HG02943 (cell line): ENCODE results near the gene APOO.

Experiments used
- ATAC-seq: cut with Tn5 transposase; IDR thresholded peaks from one replicate; pipeline ENCODE4 v1.9.1; 2021; ENCODE audit warnings: mild to moderate bottlenecking, low read depth, moderate library complexity; ENCODE audit not compliant: unreplicated experiment

APOO gene

DNA sequence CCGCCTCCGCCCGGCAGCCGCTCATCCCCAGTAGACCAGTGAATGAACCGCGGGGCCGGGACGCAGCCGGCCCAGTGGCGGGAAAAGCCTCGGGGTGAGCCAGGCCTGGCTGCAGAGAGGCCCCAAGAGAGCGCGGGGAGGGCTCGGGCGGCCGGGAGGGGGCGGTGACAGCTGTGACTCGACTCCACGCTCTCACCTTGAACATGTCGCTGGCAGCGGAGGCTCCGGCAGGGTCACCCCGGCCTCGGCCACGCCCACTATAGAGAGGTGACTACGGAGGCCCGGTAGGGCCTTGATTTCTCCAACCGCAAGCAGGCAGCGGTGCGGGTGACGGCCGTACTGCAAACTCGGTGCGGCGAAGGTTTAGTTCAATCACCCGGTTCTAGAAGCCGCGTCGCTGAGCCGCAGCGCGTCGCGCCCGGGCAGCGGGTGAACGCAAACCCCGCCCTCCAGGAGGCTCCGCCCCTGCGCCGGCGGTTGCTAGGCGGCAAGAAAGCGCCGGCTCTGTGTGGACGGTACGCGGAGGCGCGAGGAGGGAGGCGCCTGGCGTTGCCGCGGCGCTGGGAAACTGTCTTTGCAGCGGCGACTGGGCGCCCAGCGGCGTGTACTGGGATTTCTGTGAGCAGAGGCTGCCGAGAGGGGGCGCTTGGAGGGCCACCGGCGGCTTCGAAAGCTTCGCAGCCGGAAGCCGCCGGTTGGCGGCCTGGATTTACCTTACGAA, at the start of gene APOO, which contains the start of gene CXorf58:
TSS of gene APOO (minus strand) at position 441 of the 721 bp plus-strand sequence. CDS start at position 205, 236 bp downstream.
TSS of gene CXorf58 (plus strand) at position 509 of the 721 bp plus-strand sequence. CDS start 2,297 bp downstream, outside the sequence.
- ATAC-seq, result peak; percentile 84

DNA sequence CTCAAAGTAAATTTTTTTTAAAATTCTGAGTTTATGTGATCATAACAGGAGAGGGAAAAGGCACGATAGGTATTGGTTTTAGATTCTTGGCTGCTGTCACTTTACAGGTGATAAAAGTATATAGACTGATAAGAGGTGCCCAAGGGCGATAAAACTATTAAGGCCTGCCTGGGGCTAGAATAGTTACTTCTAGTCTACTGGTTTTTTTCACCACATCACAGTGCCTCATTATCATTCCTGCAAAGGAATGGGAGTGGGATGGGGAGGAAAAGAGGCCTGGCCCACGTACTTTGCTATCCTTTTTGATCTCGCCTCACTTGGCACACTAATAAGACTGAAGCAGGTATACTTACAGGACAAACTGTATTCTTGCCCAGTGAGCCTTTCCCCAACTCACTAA, 46.7 kb upstream of the APOO start:
- no peak for ATAC-seq

DNA sequence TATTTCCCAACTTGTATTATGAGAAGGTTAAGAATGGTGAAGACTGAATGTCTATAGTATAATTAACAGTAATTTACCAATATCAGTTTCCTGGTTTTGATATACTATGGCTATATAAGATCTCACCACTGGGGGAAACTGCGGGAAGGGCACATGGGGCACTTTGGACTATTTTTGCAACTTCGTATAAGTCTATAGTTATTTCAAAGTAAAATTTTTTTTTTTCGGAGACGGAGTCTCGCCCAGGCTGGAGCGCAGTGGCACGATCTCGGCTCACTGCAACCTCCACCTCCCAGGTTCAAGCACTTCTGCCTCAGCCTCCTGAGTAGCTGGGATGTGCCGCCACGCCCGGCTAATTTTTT, 46.2 kb upstream of the APOO start:
- ATAC-seq, result no peak

DNA sequence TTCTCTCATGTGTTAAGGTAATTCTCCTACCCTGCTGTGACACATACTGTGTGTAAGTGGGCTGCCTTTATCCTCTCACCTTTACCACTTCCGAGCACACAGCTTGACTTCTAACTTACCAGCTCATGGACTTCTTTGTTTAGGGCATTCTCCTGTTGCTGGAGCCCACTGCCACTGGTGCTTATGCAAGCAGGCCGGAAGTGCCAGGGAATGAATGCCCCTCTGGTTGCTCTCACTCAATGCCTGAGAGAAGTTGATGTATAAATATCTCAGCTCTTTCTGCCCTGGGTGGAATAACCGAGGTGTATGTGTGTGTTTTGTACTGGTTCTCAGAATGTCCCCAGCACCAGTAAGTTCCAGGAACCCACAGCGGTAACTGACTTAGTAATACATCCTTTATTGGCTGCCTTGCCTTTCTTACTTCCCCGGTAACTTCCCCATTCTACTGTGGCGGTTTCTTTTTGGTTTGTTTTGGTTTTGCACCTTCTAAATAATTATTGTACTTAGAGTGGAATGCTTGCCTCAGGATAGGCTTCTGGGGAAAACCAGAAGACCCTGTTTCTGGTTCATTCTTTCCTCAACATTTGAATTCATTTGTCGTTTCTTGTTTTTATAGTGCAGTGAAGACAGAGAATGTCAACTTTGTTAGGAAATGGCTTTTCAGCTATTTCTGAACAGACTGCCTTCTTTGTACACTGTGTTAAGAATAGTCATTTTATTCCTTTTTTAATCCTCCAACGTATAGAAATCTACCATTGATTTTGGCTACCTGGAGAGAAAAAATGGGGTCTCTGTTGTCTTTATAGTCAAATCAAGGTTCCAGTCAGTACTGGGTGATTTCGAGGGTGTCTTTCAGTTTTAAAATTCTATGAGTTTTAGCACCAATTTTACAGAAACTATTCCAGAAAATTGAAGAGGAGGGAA, 45.5 kb upstream of the APOO start:
- ATAC-seq, result peak; percentile 83

DNA sequence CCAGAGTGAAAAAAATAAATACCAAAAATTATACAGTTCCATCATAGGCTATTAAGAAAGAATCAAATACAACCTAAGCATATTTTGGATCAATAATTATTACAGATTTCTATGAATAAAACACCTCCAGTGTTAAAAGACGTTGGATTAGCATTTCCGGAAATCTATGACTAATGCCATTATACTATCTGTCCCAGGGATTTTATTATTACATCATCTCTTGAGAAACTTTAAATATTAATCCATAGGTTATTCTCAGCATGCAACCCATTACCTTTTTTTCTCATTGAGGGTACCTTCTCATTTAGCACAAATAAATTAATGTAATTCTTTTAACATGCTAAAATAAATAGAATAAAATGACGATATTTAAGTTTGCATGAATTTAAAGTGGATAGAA, 44.7 kb upstream of the APOO start:
- ATAC-seq, result no peak

DNA sequence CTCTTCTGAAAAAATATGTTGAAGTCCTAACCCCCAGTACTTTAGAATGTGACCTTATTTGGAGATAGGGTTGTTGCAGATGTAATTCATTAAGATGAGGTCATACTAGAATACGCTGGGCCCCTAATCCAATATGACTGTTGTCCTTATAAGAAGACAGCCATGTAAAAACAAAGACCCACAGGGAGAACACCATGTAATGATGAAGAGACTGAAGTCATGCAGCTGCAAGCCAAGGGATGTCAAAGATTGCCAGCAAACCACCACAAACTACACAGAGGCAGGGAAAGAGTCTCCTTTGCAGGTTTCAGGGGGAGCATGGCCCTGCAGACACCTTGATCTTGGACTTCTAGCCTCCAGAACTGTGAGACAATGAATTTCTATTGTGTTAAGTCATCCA, 37.5 kb upstream of the APOO start:
- no peak for ATAC-seq

DNA sequence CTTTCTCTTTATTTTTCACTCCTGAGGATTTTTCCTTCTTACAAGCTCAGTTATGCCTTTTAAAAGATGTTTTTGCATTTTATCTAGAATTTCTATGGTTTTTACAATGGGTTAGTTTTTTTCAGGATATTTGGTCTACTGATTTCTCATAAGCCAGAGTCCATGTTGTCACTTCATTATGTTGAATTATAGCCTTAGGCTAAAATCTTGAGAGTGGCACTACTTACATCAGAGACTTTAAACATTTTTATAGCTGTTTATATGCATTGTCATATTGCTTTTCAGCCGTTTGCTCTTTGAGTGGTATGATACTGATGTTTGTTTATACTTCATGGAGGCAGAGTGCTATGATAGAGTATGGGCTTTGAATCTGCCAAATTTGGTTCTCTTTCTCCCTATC, 36.5 kb upstream of the APOO start:
- no peak for ATAC-seq

DNA sequence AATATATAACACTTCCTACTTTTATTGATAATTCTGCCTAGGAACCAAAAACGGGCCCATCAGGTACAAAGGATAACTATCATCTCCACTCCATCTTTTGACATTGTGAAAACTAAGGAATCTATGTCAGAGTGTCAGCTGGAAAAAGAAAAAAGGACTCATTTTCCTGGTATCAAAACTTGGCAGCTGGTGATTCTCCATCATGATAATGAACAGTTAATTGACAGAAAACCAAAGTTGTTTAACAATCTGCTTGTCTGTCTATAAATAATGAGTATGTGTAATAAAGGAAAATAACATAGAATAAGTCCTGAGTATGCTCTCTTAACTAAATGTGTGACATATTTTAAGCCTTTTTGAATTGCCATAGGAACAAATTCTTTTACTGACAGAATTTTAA, 31.5 kb upstream of the APOO start:
- no peak for ATAC-seq

DNA sequence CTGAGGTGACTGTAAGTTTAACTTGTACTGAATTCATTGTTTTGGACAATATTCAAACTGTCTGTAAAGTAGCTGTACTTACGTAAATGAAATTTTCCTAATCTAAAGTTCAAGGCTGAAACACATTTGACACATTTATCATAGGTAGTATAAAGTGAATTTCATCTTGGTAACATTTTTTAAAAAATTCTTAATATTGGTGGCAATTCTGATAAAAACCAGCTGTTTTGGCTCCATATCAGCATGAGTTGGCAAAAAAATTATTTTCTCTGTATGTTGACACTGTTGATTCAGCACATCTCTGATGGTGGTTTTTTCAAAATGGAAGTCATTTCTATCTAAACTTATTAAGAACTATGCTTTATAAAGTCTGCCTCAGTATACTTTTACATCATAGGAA, 31.0 kb upstream of the APOO start:
- ATAC-seq, result no peak

DNA sequence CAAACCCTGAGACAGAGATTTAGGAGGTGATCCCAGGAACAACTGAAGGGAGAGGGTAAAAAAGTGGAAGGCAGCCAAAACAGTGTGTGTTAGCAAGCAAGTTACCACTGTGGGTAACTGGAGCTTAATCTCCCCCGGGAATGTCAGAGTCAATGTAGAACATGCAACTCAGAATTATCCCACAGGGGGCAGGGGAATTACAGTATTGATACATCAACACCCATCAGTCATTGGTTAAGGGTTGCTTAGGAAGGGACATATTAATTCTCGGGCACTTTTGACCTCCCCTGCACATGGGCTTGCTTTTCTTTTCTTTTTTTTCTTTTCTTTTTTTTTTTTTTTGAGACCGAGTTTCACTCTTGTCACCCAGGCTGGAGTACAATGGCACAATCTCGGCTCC, 29.4 kb upstream of the APOO start:
- no peak for ATAC-seq

DNA sequence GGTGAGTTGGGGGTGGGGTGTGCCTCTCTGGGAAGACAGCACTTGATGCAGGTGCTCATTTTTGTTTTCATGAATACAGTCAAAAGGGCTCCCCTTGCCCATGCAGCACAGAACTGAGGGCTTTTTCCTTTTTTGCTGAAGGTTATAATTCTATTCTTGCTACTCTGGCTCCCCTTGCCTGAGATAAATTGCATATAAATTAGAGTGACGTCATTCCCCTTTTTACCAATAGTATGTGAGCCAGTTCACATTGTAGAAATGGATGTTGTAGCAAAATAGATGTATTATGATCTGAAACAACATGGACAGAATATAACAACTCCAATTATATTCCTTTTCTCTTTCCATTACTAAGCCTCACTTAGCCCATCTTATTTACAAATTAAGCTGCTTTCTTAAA, 28.4 kb upstream of the APOO start:
- no peak for ATAC-seq

DNA sequence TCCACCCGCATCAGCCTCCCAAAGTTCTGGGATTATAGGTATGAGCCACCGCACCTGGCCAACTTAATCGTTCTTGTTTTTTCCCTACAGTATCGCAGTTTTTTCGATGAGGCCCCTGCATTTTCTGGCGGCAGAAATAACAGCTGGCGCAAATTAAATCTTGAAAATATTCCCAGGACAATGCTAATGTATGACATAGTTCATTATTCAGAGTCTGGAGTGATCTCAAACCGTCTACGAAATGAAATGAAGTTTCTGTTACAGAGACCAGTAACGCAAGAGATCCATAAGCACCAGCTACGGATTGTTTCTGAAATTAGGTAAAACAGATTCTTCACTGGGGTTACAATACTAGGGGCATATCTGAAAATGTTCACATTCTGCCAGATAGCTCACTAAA, 27.4 kb upstream of the APOO start:
- ATAC-seq, result no peak

DNA sequence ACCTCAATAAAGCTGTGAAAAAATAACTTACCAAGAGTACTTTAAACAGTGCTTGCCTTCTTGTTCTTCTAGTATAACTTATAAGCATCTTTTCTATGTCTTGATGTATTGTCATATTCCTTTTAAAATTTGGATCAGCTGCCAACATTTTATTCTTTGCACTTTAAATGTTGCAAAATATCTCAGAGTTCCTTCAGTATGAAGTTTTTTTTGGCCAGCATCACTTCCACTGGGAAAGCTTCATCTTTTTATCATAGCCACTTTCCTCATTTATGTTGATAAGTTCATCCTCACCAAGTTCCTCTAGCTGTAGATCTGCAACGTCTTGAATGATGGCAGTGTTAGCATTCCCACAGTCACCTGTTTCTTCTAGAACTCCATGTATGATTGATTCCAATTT, 24.3 kb upstream of the APOO start:
- no peak for ATAC-seq

DNA sequence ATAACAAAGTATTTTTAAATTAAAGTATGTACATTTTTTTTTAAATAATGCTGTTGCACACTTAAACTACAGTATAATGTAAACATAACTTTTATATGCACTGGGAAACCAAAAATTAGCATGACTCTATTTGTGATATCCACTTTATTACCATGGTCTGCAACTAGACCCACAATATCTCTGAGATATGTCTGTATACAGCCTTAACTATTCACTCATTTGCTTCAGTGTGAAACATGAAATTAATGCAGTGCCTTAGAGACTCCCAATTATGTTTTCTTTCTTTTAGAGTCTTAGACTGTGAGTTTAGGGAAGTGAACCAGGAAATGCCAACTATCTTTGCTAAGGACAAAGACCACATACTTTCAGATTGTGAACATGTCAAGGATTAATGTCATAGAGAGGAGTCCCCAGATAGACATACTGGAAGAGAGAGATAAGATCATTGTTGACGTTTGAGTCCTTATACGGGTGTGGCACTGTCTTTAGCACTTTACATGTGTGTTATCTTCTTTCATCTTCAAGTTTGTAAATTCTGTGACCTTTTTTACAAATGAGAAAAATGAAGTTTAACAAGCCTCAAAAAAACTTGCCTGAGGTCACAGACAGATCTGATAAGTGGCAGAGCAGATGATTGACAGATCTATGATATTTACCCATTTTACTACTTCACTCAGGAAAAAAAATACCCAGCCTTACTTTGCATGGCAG, 23.3 kb upstream of the APOO start:
- ATAC-seq, result no peak

DNA sequence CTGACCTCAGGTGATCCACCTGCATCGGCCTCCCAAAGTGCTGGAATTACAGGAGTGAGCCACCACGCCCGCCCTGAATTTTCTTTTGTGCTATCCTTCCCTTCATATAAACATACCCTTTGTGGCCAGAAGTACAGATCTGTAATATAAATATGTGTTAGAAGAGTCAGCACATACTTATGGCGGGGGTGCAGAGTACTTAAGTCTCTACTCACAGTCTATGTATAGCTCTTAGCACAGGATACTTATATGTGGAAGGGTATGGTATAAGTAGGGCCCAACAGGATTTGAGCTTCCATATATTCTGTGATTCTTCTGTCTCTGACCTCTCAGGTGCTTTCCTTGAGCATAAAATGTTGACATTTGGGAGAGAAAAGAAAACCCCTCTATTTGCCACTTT, 18.3 kb upstream of the APOO start:
- ATAC-seq, result no peak

DNA sequence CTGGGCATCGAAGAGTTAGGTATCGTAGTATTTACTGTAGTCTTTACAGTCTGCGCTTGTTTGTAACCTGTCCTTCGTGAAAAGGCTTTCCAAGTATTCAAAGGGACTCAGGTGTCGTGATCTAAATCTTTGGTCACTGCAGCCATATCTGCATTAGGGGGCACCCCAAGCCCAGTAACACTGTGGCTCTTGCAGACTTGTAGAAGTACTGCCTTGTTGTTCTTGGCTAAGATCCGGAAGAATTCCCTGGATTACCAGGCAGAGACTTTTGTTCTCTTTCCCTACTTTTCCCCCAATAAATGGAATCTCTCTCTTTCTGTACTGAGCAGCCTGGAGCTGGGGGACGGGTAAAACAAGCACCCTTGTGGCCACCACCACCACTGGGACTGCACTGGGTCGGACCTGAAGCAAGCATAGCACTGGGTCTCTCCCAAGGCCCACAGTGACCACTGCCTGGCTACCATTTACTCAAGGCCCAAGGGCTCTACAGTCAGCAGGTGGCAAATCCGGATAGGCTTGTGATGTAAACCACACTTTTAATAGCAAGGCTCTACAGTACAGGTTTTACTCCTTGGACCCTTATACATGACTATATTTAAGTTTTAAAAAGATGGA, 12.1 kb upstream of the APOO start:
- no peak for ATAC-seq

DNA sequence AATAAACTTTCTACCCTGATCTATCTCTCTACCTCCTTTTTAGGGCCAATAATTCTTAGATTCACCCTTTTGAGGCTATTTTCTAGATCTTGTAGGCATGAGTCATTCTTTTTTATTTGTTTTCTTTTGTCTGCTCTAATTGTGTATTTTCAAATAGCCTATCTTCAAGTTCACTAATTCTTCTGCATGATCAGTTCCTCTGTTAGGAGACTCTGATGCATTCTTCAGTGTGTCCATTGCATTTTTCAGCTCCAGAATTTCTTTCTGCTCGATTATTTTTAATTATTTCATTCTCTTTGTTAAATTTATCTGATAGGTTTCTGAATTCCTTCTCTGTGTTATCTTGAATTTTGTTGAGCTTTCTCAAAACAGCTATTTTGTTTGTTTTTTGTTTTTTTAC, 11.4 kb upstream of the APOO start:
- ATAC-seq, result no peak

DNA sequence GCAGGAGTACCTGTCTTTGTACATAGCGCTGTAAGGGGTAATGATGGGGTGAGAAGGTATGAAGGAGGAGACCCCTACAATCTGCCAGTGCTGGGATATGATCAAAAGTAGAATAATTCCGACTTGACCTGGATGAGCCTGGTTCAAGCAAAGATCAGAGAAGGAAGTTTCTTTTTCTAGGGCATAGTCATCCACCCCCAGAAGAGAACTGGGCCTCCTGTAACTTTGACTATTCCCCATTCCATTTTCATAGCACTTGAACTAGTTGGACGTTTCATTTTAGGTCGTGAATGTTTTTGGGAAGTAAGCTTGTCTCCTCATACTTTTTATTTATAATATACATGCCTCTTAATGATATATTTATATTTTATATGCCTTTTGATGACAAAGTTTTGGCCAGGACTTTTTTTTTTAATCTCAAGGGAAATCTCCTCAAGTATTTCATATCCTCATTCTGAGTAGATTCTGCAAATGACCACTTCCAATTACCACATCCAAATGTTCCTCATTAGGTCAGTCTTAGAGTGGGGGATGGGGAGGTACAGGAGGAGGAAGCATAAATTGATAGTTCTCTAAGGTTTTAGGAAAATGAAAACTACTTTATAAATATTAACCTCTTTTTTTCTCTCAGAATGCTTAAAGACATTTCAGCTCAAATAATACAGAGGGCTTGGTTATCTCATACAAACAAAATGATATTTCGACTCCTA, 3.5 kb upstream of the APOO start:
- ATAC-seq, result no peak

DNA sequence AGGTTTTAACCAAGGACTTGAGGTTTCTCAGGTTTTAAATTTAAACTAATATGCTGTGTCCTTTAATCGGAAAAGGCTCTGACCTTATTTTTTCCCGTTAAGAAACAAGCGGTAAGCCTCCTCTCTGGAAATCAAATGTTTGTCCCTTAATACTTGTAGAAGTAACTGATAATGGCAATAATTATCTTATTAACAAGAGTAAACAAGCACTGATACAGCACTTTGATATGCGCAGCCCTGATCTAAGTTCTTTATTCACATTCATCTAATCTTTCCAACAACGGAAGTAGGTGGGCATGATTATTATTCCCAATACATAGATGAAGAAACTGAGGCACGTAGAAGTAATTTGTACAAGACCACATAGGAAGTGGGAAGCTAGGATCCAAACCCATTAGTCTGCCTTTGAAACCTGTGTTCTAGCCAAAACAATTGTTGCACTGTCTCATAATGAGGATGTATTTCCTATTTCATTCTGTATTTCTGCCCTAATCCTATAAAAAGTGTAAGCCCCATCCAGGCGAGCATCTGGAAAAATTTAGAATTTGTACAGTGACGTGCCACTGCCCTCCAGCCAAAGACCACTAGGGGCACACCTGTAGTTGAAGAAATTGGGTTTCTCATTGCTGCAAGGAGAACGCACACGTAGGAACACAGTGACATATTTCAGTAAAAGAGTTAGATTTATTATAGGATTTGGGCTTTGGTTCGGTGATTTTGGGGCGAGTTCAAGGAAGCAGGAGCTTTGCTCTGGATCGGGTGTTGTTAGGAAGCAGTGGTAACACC, 674 bp upstream of the APOO start:
- ATAC-seq, result no peak
